ENCODE measurements around the gene TFIP11. TPM values are rescaled to one million over a fixed set of nuclear protein-coding genes. Genes with fewer than 3 reads are reported as not detected.

Gene TFIP11
- total and polyA plus RNA-seq, 2 donors (not counting 1 experiment from before 2014, with no cell fraction given) = 33.5 to 82.8 TPM

- Mint-ChIP-seq H3K9me3 (ENCODE audit: insufficient read depth) (no peaks in the 10 kb centered on the region), H3K27me3 (no peaks in the 10 kb centered on the region), H3K4me1 (no peaks in the 10 kb centered on the region), H3K4me3 (no peak overlapping the region), H3K27ac (no peak overlapping the region)
- Histone ChIP-seq H4K20me1 (ENCODE audit: control insufficient read depth, insufficient read depth, low read length, poor library complexity, severe bottlenecking) (peaks cover 16% of the 10 kb centered on the region), H3K36me3 (replicated peaks in 1 of 2; ENCODE audit: control extremely low read depth in 1 of 2, control insufficient read depth in 1 of 2, extremely low read depth in 1 of 2, insufficient read depth in 2 of 2, low read length in 1 of 2) (peaks cover 0 to 82% of the 10 kb centered on the region in 2 experiments), H3K79me2 (ENCODE audit: control insufficient read depth, insufficient read depth, low read length) (peaks cover 16% of the 10 kb centered on the region), H3K27ac (ENCODE audit: low read length in 2 of 2) (no peak overlapping the region), H3K4me3 (ENCODE audit: control extremely low read depth in 1 of 5, extremely low read depth in 1 of 5, insufficient read depth in 1 of 5, low read depth in 2 of 5, low read length in 4 of 5) (no peak overlapping the region), H3K27me3 (replicated peaks in 1 of 4; ENCODE audit: control extremely low read depth in 1 of 4, control insufficient read depth in 3 of 4, insufficient read depth in 4 of 4, low read length in 3 of 4) (no peaks in the 10 kb centered on the region), H3K4me2 (replicated peaks; ENCODE audit: low read depth, low read length, poor library complexity, severe bottlenecking) (no peak overlapping the region), H3K4me1 (ENCODE audit: control insufficient read depth in 2 of 2, insufficient read depth in 2 of 2, low read length in 2 of 2) (no peaks in the 10 kb centered on the region), H3K9me3 (ENCODE audit: control extremely low read depth in 1 of 3, control insufficient read depth in 2 of 3, insufficient read depth in 1 of 3, low read length in 2 of 3) (no peaks in the 10 kb centered on the region), H2AFZ (ENCODE audit: insufficient read depth, low read depth, low read length, poor library complexity, severe bottlenecking) (no peak overlapping the region), H3K9ac (ENCODE audit: low read length) (no peak overlapping the region)
- POLR2A ChIA-PET = interaction anchor here (1.4 kb wide), 1 partner anchor 21 kb away, joined by 7 read pairs; the partner anchor contains the start of genes HPS4 and SRRD
- CTCF ChIA-PET = interaction anchor here (0.8 to 9.7 kb wide), 15 partner anchors 10 to 204 kb away, joined by 3 to 179 read pairs (median 7); partner anchors contain the start of genes HPS4 and SRRD
- intact Hi-C loops (cut with micrococcal nuclease) = loop anchor here (5.0 kb wide), 1 partner anchor 85 kb away; no protein-coding TSS in a partner anchor
- 93% methylated on average over 3 of the region's 3 CpGs for WGBS (ENCODE audit: insufficient coverage)
- DNase-seq = no peak
- TF ChIP-seq CTCF (IDR thresholded peaks at IDR 0.05) (no peak), EZH2 (IDR thresholded peaks at IDR 0.05; ENCODE audit: borderline replicate concordance, insufficient read depth, low read depth, low read length, poor library complexity, severe bottlenecking) (no peak)
- ATAC-seq (ENCODE audit: low read depth) = no peak
These were observed 49.6 kb downstream of the TFIP11 start for GRCh38 chr22:26462641-26463040.

GRCh38 chr22:26462051-26462450 lies 50.2 kb downstream of the TFIP11 start:
- Histone ChIP-seq H3K79me2 (ENCODE audit: control insufficient read depth, insufficient read depth, low read length) (peaks cover 16% of the 10 kb centered on the region), H3K4me2 (replicated peaks; ENCODE audit: low read depth, low read length, poor library complexity, severe bottlenecking) (no peak overlapping the region), H2AFZ (ENCODE audit: insufficient read depth, low read depth, low read length, poor library complexity, severe bottlenecking) (no peak overlapping the region), H3K4me3 (ENCODE audit: control extremely low read depth in 1 of 5, extremely low read depth in 1 of 5, insufficient read depth in 1 of 5, low read depth in 2 of 5, low read length in 4 of 5) (no peak overlapping the region), H3K27me3 (replicated peaks in 1 of 4; ENCODE audit: control extremely low read depth in 1 of 4, control insufficient read depth in 3 of 4, insufficient read depth in 4 of 4, low read length in 3 of 4) (no peaks in the 10 kb centered on the region), H3K27ac (ENCODE audit: low read length in 2 of 2) (no peak overlapping the region), H3K4me1 (ENCODE audit: control insufficient read depth in 2 of 2, insufficient read depth in 2 of 2, low read length in 2 of 2) (no peaks in the 10 kb centered on the region), H3K9me3 (ENCODE audit: control extremely low read depth in 1 of 3, control insufficient read depth in 2 of 3, insufficient read depth in 1 of 3, low read length in 2 of 3) (no peaks in the 10 kb centered on the region), H4K20me1 (ENCODE audit: control insufficient read depth, insufficient read depth, low read length, poor library complexity, severe bottlenecking) (peaks cover 16% of the 10 kb centered on the region), H3K36me3 (replicated peaks in 1 of 2; ENCODE audit: control extremely low read depth in 1 of 2, control insufficient read depth in 1 of 2, extremely low read depth in 1 of 2, insufficient read depth in 2 of 2, low read length in 1 of 2) (peaks cover 0 to 82% of the 10 kb centered on the region in 2 experiments), H3K9ac (ENCODE audit: low read length) (no peak overlapping the region)
- Mint-ChIP-seq H3K9me3 (ENCODE audit: insufficient read depth) (no peaks in the 10 kb centered on the region), H3K4me1 (no peaks in the 10 kb centered on the region), H3K27me3 (no peaks in the 10 kb centered on the region), H3K4me3 (no peak overlapping the region), H3K27ac (no peak overlapping the region)
- DNase-seq (no peak), ATAC-seq (ENCODE audit: low read depth) (no peak)
- CTCF ChIA-PET = interaction anchor here (0.6 to 9.7 kb wide), 21 partner anchors 8 to 239 kb away, joined by 3 to 179 read pairs (median 6); partner anchors contain the start of genes HPS4 and SRRD
- intact Hi-C loops (cut with micrococcal nuclease) = loop anchor here (5.0 kb wide), 1 partner anchor 85 kb away; no protein-coding TSS in a partner anchor
- WGBS (ENCODE audit: insufficient coverage) = 100% methylated on average over 2 of the region's 5 CpGs
- POLR2A ChIA-PET = interaction anchor here (1.4 kb wide), 1 partner anchor 21 kb away, joined by 7 read pairs; the partner anchor contains the start of genes HPS4 and SRRD
- TF ChIP-seq EZH2 (IDR thresholded peaks at IDR 0.05; ENCODE audit: borderline replicate concordance, insufficient read depth, low read depth, low read length, poor library complexity, severe bottlenecking) = no peak
- TF ChIP-seq CTCF (IDR thresholded peaks at IDR 0.05) = no peak

Measured in B cell (primary cell).